Measurements from ENCODE around the gene ABCA12.

DNA sequence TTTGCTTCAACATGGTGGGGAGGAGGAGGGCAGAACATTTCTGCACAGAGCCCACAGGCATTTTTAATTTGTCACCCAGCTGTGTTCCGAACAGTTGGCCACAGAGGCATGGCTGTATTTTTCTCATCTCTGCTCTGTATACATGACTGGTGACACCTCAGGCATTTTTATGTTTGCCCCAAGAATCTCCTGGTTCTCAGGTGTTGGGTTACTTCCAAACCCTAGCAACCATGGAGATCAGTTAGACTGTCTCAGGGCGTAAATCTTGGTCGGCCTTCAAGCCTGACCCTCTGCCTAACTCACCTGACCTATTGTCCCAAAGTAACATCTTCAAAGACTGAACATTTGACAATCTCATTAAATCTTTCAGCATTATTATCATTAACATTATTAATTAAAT lies 100.0 kb downstream of the ABCA12 start:
- TF ChIP-seq, protein P1, sequence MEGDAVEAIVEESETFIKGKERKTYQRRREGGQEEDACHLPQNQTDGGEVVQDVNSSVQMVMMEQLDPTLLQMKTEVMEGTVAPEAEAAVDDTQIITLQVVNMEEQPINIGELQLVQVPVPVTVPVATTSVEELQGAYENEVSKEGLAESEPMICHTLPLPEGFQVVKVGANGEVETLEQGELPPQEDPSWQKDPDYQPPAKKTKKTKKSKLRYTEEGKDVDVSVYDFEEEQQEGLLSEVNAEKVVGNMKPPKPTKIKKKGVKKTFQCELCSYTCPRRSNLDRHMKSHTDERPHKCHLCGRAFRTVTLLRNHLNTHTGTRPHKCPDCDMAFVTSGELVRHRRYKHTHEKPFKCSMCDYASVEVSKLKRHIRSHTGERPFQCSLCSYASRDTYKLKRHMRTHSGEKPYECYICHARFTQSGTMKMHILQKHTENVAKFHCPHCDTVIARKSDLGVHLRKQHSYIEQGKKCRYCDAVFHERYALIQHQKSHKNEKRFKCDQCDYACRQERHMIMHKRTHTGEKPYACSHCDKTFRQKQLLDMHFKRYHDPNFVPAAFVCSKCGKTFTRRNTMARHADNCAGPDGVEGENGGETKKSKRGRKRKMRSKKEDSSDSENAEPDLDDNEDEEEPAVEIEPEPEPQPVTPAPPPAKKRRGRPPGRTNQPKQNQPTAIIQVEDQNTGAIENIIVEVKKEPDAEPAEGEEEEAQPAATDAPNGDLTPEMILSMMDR (conservative IDR thresholded peaks at IDR 0.05 in 1 of 2, IDR thresholded peaks at IDR 0.05 in 1 of 2; ENCODE audit: low read depth in 1 of 2, low read length in 2 of 2): no peak
- TF ChIP-seq EZH2 (IDR thresholded peaks at IDR 0.05; ENCODE audit: low read length, missing control alignments): no peak
